Measurements from ENCODE around the gene RPS3.

RPS3 gene

GRCh38 chr11:75420224-75421034 is 21.1 kb downstream of the RPS3 start:
- no peak for DNase-seq

- DNase-seq = no peak
Observed at GRCh38 chr11:75421035-75421602, 21.8 kb downstream of the RPS3 start.

GRCh38 chr11:75421902-75422247 is 22.6 kb downstream of the RPS3 start:
- no peak for DNase-seq

- peak; percentile 89 for DNase-seq
Observed at GRCh38 chr11:75422248-75423231, 23.2 kb downstream of the RPS3 start.

- DNase-seq = no peak
Observed at GRCh38 chr11:75423721-75424120, 24.4 kb downstream of the RPS3 start.

GRCh38 chr11:75424396-75424795 is 25.1 kb downstream of the RPS3 start:
- no peak for DNase-seq

- DNase-seq = no peak
Observed at GRCh38 chr11:75425422-75425821, 26.1 kb downstream of the RPS3 start.

- DNase-seq = no peak
Observed at GRCh38 chr11:75426720-75427086, 27.4 kb downstream of the RPS3 start.

GRCh38 chr11:75427181-75427580 is 27.9 kb downstream of the RPS3 start:
- no peak for DNase-seq

GRCh38 chr11:75428281-75428724 is 29.0 kb downstream of the RPS3 start:
- no peak for DNase-seq

GRCh38 chr11:75428989-75429640 is 29.8 kb downstream of the RPS3 start:
- no peak for DNase-seq

GRCh38 chr11:75429641-75429901 is 30.3 kb downstream of the RPS3 start:
- no peak for DNase-seq

- peak; percentile 67 for DNase-seq
Observed at GRCh38 chr11:75429902-75430713, 30.8 kb downstream of the RPS3 start.

GRCh38 chr11:75430714-75431532 is 31.6 kb downstream of the RPS3 start:
- no peak for DNase-seq

- no peak for DNase-seq
Observed at GRCh38 chr11:75431533-75432525, 32.5 kb downstream of the RPS3 start.

- DNase-seq = no peak
Observed at GRCh38 chr11:75432911-75433321, 33.6 kb downstream of the RPS3 start, which contains the start of gene KLHL35. KLHL35 (minus strand) TSS chr11:75433203; CDS start chr11:75430629, 2,574 bp downstream.

GRCh38 chr11:75433443-75433842 is 34.1 kb downstream of the RPS3 start:
- no peak for DNase-seq

GRCh38 chr11:75434051-75434450 is 34.7 kb downstream of the RPS3 start:
- no peak for DNase-seq

GRCh38 chr11:75434886-75435570 is 35.7 kb downstream of the RPS3 start:
- no peak for DNase-seq
